GM12892 (cell line): ENCODE measurements around the gene MT1A.
"Not testable (repeated sequence)": the region's sequence is repeated elsewhere in the genome, so short reads cannot be mapped to it uniquely, and the experiment has no call there.

Source experiments
- DNase-seq: peaks from one replicate; pipeline ENCODE4 v3.0.0; 2011; ENCODE audit not compliant: insufficient read length
- FAIRE-seq: peaks from 2 replicates; lab custom pipeline; 2011; peaks lifted over from hg19 to GRCh38; lab: Jason Lieb, UNC
- POLR2A ChIP-seq: IDR thresholded peaks from 2 replicates; pipeline ENCODE4 v1.6.1; 2011; ENCODE audit warnings: low read depth, low read length, control low read depth
- POLR2AphosphoS5 ChIP-seq: IDR thresholded peaks from 2 replicates; pipeline ENCODE4 v1.6.1; 2011; ENCODE audit warnings: low read depth, low read length, control low read depth
- TAF1 ChIP-seq: IDR thresholded peaks from 2 replicates; pipeline ENCODE4 v1.6.1; 2011; ENCODE audit warnings: low read depth, mild to moderate bottlenecking, control low read depth, low read length, borderline replicate concordance

Gene MT1A

GRCh38 chr16:56669005-56669839 is 30.8 kb downstream of the MT1A start, which contains the start of gene MT1H:
Gene MT1H, plus strand, starts transcription at chr16:56669814. Its CDS starts 71 bp downstream, at chr16:56669885.
- FAIRE-seq (no peak), DNase-seq (no peak)
- no peak for TF ChIP-seq POLR2AphosphoS5

- FAIRE-seq (no peak), DNase-seq (no peak)
- TF ChIP-seq POLR2AphosphoS5: no peak
- no peak for TF ChIP-seq POLR2A
- TF ChIP-seq TAF1: no peak
Measured at GRCh38 chr16:56669840-56670619, 31.6 kb downstream of the MT1A start.

GRCh38 chr16:56670620-56670934 is 32.1 kb downstream of the MT1A start:
- FAIRE-seq (no peak), DNase-seq (no peak)
- no peak for TF ChIP-seq POLR2AphosphoS5
- TF ChIP-seq POLR2A: no peak
- no peak for TF ChIP-seq TAF1

GRCh38 chr16:56671691-56672090 is 33.2 kb downstream of the MT1A start:
- not testable (repeated sequence) for FAIRE-seq

GRCh38 chr16:56672171-56672570 is 33.7 kb downstream of the MT1A start:
- DNase-seq, FAIRE-seq: not testable (repeated sequence)

More at GRCh38 chr16:56671691-56672090, 33.2 kb downstream of the MT1A start:
- not testable (repeated sequence) for DNase-seq

GRCh38 chr16:56672761-56673536 is 34.5 kb downstream of the MT1A start:
- no peak for DNase-seq
- FAIRE-seq: no peak
- TF ChIP-seq TAF1 (no peak), POLR2AphosphoS5 (no peak), POLR2A (no peak)

GRCh38 chr16:56673921-56674320 is 35.5 kb downstream of the MT1A start:
- TF ChIP-seq TAF1 (no peak), POLR2AphosphoS5 (no peak), POLR2A (no peak)
- no peak for DNase-seq
- FAIRE-seq: no peak

GRCh38 chr16:56674570-56674969 is 36.1 kb downstream of the MT1A start:
- not testable (repeated sequence) for FAIRE-seq, DNase-seq

GRCh38 chr16:56675685-56676210 is 37.3 kb downstream of the MT1A start:
- DNase-seq: no peak
- TF ChIP-seq TAF1: no peak
- no peak for TF ChIP-seq POLR2AphosphoS5
- no peak for TF ChIP-seq POLR2A
- no peak for FAIRE-seq

GRCh38 chr16:56677474-56677873 is 39.0 kb downstream of the MT1A start:
- no peak for DNase-seq
- no peak for TF ChIP-seq TAF1
- no peak for TF ChIP-seq POLR2AphosphoS5
- TF ChIP-seq POLR2A: no peak
- no peak for FAIRE-seq

GRCh38 chr16:56679078-56679730 is 40.7 kb downstream of the MT1A start:
- no peak for FAIRE-seq
- TF ChIP-seq POLR2AphosphoS5 (no peak), TAF1 (no peak), POLR2A (no peak)
- no peak for DNase-seq
